ENCODE measurements around the gene FILIP1L.

Gene FILIP1L

GRCh38 chr3:100030914-100031425 is 83.3 kb downstream of the FILIP1L start:
- H3K9me3 ChIP-seq (ENCODE audit: insufficient read depth, low read depth, low read length): no peaks in the 10 kb centered on the region
- H3K79me2 ChIP-seq (ENCODE audit: insufficient read depth, low read length): no peaks in the 10 kb centered on the region
- no peak overlapping the region for H3K9ac ChIP-seq (ENCODE audit: low read depth, low read length, poor library complexity, severe bottlenecking)
- H3K27me3 ChIP-seq (ENCODE audit: insufficient read depth, low read length, poor library complexity, severe bottlenecking): no peaks in the 10 kb centered on the region
- H3K9me2 ChIP-seq (replicated peaks; ENCODE audit: low read depth, low read length): no peaks in the 10 kb centered on the region
- H3K4me3 ChIP-seq (ENCODE audit: low read length, poor library complexity, severe bottlenecking): no peak overlapping the region
- H3F3A ChIP-seq (ENCODE audit: low read depth): peaks cover 3% of the 10 kb centered on the region; the same call in 1 of the 2 replicates
- H4K20me1 ChIP-seq (ENCODE audit: insufficient read depth, low read length, poor library complexity, severe bottlenecking): no peaks in the 10 kb centered on the region
- H2AFZ ChIP-seq (ENCODE audit: low read length): no peak overlapping the region
- no peak for TF ChIP-seq CTCF (conservative IDR thresholded peaks at IDR 0.05; ENCODE audit: low read length)
- no peak for TF ChIP-seq EZH2phosphoT487 (IDR thresholded peaks at IDR 0.05; ENCODE audit: borderline replicate concordance)
- H3K36me3 ChIP-seq (ENCODE audit: insufficient read depth, low read length): no peaks in the 10 kb centered on the region
- no peak overlapping the region for H3K4me2 ChIP-seq (ENCODE audit: low read depth, low read length, poor library complexity, severe bottlenecking)
- H3K4me1 ChIP-seq (ENCODE audit: insufficient read depth, low read length, poor library complexity, severe bottlenecking): peaks cover 29% of the 10 kb centered on the region

- no peaks in the 10 kb centered on the region for H4K20me1 ChIP-seq (ENCODE audit: insufficient read depth, low read length, poor library complexity, severe bottlenecking)
- H3K9me2 ChIP-seq (replicated peaks; ENCODE audit: low read depth, low read length): no peaks in the 10 kb centered on the region
- H3K36me3 ChIP-seq (ENCODE audit: insufficient read depth, low read length): no peaks in the 10 kb centered on the region
- H3K27me3 ChIP-seq (ENCODE audit: insufficient read depth, low read length, poor library complexity, severe bottlenecking): no peaks in the 10 kb centered on the region
- H3K4me1 ChIP-seq (ENCODE audit: insufficient read depth, low read length, poor library complexity, severe bottlenecking): peaks cover 29% of the 10 kb centered on the region
- H3K9me3 ChIP-seq (ENCODE audit: insufficient read depth, low read depth, low read length): no peaks in the 10 kb centered on the region
- TF ChIP-seq EZH2phosphoT487 (IDR thresholded peaks at IDR 0.05; ENCODE audit: borderline replicate concordance): no peak
- no peak for TF ChIP-seq CTCF (conservative IDR thresholded peaks at IDR 0.05; ENCODE audit: low read length)
- no peaks in the 10 kb centered on the region for H3K79me2 ChIP-seq (ENCODE audit: insufficient read depth, low read length)
- H3F3A ChIP-seq (ENCODE audit: low read depth): peaks cover 3% of the 10 kb centered on the region; the same call in 1 of the 2 replicates
- no peak overlapping the region for H3K9ac ChIP-seq (ENCODE audit: low read depth, low read length, poor library complexity, severe bottlenecking)
- H3K4me2 ChIP-seq (ENCODE audit: low read depth, low read length, poor library complexity, severe bottlenecking): peak overlapping the region; percentile 29
- H2AFZ ChIP-seq (ENCODE audit: low read length): no peak overlapping the region
- no peak overlapping the region for H3K4me3 ChIP-seq (ENCODE audit: low read length, poor library complexity, severe bottlenecking)
Observed at GRCh38 chr3:100030346-100030745, 84.0 kb downstream of the FILIP1L start.

GRCh38 chr3:100029689-100030088 is 84.6 kb downstream of the FILIP1L start:
- no peaks in the 10 kb centered on the region for H4K20me1 ChIP-seq (ENCODE audit: insufficient read depth, low read length, poor library complexity, severe bottlenecking)
- no peak overlapping the region for H3K4me3 ChIP-seq (ENCODE audit: low read length, poor library complexity, severe bottlenecking)
- H3K27me3 ChIP-seq (ENCODE audit: insufficient read depth, low read length, poor library complexity, severe bottlenecking): no peaks in the 10 kb centered on the region
- no peaks in the 10 kb centered on the region for H3K9me2 ChIP-seq (replicated peaks; ENCODE audit: low read depth, low read length)
- H3K36me3 ChIP-seq (ENCODE audit: insufficient read depth, low read length): no peaks in the 10 kb centered on the region
- TF ChIP-seq EZH2phosphoT487 (IDR thresholded peaks at IDR 0.05; ENCODE audit: borderline replicate concordance) (no peak), CTCF (conservative IDR thresholded peaks at IDR 0.05; ENCODE audit: low read length) (no peak)
- peaks cover 29% of the 10 kb centered on the region for H3K4me1 ChIP-seq (ENCODE audit: insufficient read depth, low read length, poor library complexity, severe bottlenecking)
- H3K9me3 ChIP-seq (ENCODE audit: insufficient read depth, low read depth, low read length): no peaks in the 10 kb centered on the region
- peak overlapping the region; percentile 29 for H3K4me2 ChIP-seq (ENCODE audit: low read depth, low read length, poor library complexity, severe bottlenecking)
- peaks cover 3% of the 10 kb centered on the region; the same call in 1 of the 2 replicates for H3F3A ChIP-seq (ENCODE audit: low read depth)
- H3K79me2 ChIP-seq (ENCODE audit: insufficient read depth, low read length): no peaks in the 10 kb centered on the region
- no peak overlapping the region for H2AFZ ChIP-seq (ENCODE audit: low read length)
- H3K9ac ChIP-seq (ENCODE audit: low read depth, low read length, poor library complexity, severe bottlenecking): no peak overlapping the region

Measured in Loucy (cell line).